Esophagus muscularis mucosa (tissue), 3 donors: ENCODE results near the gene ARHGAP4.

Source experiments
- EP300 ChIP-seq: sonication (generic); formaldehyde crosslinking; IDR thresholded peaks from one replicate; pipeline ENCODE4 v1.6.1; 2017; ENCODE audit warnings: antibody characterized with exemption
- TF ChIP-seq, protein P1 (sequence below), 3 experiments: fragments of 200-600 bp in 2 of 3; fragments of 450-650 bp in 1 of 3; sonication (generic) in 2 of 3; IDR thresholded peaks; one replicate each; pipeline ENCODE4 v1.5.1; 2017 to 2019; ENCODE audit warnings: antibody characterized with exemption in 3 of 3, mild to moderate bottlenecking in 2 of 3, moderate library complexity in 1 of 3

DNA sequence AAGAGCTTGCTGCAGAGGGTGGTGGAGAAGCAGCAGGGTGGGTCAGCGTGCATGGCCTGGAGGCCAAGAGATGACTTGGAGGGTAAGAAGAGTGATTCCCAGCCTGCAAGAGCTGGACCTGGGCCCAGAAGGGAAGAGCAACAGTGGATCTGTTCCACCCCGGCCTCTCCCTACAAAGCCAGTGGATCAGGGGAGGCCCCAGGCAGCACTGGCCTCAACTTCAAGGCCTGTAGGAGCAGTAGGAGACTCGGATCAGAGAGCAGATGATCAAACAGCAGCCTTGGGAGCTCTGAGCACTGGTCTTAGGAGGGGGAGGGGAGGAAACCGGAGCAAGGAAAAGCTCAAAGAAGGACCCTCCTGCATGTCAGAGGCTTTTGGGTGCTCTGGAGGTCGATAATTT is 47.7 kb downstream of the ARHGAP4 start:
- TF ChIP-seq, protein P1, sequence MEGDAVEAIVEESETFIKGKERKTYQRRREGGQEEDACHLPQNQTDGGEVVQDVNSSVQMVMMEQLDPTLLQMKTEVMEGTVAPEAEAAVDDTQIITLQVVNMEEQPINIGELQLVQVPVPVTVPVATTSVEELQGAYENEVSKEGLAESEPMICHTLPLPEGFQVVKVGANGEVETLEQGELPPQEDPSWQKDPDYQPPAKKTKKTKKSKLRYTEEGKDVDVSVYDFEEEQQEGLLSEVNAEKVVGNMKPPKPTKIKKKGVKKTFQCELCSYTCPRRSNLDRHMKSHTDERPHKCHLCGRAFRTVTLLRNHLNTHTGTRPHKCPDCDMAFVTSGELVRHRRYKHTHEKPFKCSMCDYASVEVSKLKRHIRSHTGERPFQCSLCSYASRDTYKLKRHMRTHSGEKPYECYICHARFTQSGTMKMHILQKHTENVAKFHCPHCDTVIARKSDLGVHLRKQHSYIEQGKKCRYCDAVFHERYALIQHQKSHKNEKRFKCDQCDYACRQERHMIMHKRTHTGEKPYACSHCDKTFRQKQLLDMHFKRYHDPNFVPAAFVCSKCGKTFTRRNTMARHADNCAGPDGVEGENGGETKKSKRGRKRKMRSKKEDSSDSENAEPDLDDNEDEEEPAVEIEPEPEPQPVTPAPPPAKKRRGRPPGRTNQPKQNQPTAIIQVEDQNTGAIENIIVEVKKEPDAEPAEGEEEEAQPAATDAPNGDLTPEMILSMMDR (IDR thresholded peaks at IDR 0.05): no peak
- no peak for TF ChIP-seq EP300
